Measurements from ENCODE around the gene ABHD1. TPM values are rescaled to one million over a fixed set of nuclear protein-coding genes. Genes with fewer than 3 reads are reported as not detected.

Gene ABHD1
- total RNA-seq, 2 experiments from 2014 or later = 0.21 to 0.29 TPM

Other genes starting within 250 kb of the ABHD1 start
- 1 to 10 TPM in 1 of 2 experiments, under 1 TPM in 1; 0.91 to 1.3 TPM for gene MAPRE3, start 153.2 kb upstream of the ABHD1 start, total RNA-seq
- 10 to 100 TPM; 68.7 to 86.6 TPM for gene TMEM214, start 90.8 kb upstream of the ABHD1 start, total RNA-seq
- gene AGBL5, start 72.1 kb upstream of the ABHD1 start, total RNA-seq = 10 to 100 TPM; 13.8 to 15.1 TPM
- gene OST4, start 52.2 kb upstream of the ABHD1 start, total RNA-seq = 100 to 1,000 TPM; 248 to 318 TPM
- gene EMILIN1, start 45.2 kb upstream of the ABHD1 start, total RNA-seq = under 1 TPM; 0.75 to 0.79 TPM
- 1 to 10 TPM; 8.0 to 8.8 TPM for gene KHK, start 37.0 kb upstream of the ABHD1 start, total RNA-seq
- gene CGREF1, start 4.7 kb upstream of the ABHD1 start, total RNA-seq = 1 to 10 TPM; 1.1 to 2.5 TPM
- 10 to 100 TPM; 61.6 to 69.4 TPM for gene PREB, start 10.8 kb downstream of the ABHD1 start, total RNA-seq
- gene PRR30, start 15.6 kb downstream of the ABHD1 start, total RNA-seq = not detected
- gene TCF23, start 25.2 kb downstream of the ABHD1 start, total RNA-seq = not detected
- 10 to 100 TPM; 78.6 to 84.0 TPM for gene ATRAID, start 88.2 kb downstream of the ABHD1 start, total RNA-seq
- 10 to 100 TPM; 35.0 to 47.9 TPM for gene SLC5A6, start 88.5 kb downstream of the ABHD1 start, total RNA-seq
- gene CAD, start 93.6 kb downstream of the ABHD1 start, total RNA-seq = 10 to 100 TPM; 78.6 to 99.5 TPM
- gene SLC30A3, start 139.2 kb downstream of the ABHD1 start, total RNA-seq = under 1 TPM; 0.38 to 0.47 TPM
- not detected for gene DNAJC5G, start 151.6 kb downstream of the ABHD1 start, total RNA-seq
- under 1 TPM in 1 of 2 experiments, not detected in 1; 0.28 TPM for gene TRIM54, start 158.6 kb downstream of the ABHD1 start, total RNA-seq
- gene UCN, start 184.6 kb downstream of the ABHD1 start, total RNA-seq = 1 to 10 TPM; 1.1 to 2.6 TPM
- 10 to 100 TPM; 87.4 to 97.6 TPM for gene MPV17, start 199.3 kb downstream of the ABHD1 start, total RNA-seq
- 10 to 100 TPM; 54.6 to 67.6 TPM for gene GTF3C2, start 232.9 kb downstream of the ABHD1 start, total RNA-seq
- 10 to 100 TPM; 38.6 to 43.1 TPM for gene EIF2B4, start 246.5 kb downstream of the ABHD1 start, total RNA-seq
- gene SNX17, start 246.8 kb downstream of the ABHD1 start, total RNA-seq = 100 to 1,000 TPM; 101 to 125 TPM